ENCODE results near the gene RASGRF2.

DNA sequence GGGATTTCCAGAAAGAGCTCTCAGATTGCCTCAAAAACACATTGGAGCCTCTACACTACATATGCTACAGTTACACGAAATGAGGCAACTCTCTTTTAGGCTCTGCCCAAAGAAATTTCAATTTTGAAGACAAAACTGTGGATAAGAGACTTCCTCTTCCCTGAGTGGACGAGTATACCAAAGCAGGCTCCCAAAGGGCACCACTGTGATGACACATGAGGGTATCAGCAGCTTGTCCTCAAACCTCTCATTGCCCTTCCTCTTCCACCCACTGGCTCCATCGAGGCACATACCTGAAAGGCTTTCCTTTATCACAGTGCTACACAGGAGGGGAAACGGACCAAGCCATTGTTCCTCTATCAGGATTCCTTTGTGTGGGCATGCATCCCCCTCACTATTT lies 284.3 kb downstream of the RASGRF2 start:
- no peak for TF ChIP-seq MYC (IDR thresholded peaks at IDR 0.05; ENCODE audit: borderline replicate concordance, low read length)
- no peak for TF ChIP-seq EP300 (IDR thresholded peaks at IDR 0.05)
- TF ChIP-seq, protein P1, sequence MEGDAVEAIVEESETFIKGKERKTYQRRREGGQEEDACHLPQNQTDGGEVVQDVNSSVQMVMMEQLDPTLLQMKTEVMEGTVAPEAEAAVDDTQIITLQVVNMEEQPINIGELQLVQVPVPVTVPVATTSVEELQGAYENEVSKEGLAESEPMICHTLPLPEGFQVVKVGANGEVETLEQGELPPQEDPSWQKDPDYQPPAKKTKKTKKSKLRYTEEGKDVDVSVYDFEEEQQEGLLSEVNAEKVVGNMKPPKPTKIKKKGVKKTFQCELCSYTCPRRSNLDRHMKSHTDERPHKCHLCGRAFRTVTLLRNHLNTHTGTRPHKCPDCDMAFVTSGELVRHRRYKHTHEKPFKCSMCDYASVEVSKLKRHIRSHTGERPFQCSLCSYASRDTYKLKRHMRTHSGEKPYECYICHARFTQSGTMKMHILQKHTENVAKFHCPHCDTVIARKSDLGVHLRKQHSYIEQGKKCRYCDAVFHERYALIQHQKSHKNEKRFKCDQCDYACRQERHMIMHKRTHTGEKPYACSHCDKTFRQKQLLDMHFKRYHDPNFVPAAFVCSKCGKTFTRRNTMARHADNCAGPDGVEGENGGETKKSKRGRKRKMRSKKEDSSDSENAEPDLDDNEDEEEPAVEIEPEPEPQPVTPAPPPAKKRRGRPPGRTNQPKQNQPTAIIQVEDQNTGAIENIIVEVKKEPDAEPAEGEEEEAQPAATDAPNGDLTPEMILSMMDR (IDR thresholded peaks at IDR 0.05) = no peak
- no peak for TF ChIP-seq CHD4 (IDR thresholded peaks at IDR 0.05; ENCODE audit: borderline replicate concordance)
- no peak for TF ChIP-seq POLR2A (IDR thresholded peaks at IDR 0.05; ENCODE audit: low read length)
- TF ChIP-seq RFX5 (IDR thresholded peaks at IDR 0.05) = no peak
- TF ChIP-seq SREBF2 (IDR thresholded peaks at IDR 0.05) = no peak
- TF ChIP-seq, protein P2, sequence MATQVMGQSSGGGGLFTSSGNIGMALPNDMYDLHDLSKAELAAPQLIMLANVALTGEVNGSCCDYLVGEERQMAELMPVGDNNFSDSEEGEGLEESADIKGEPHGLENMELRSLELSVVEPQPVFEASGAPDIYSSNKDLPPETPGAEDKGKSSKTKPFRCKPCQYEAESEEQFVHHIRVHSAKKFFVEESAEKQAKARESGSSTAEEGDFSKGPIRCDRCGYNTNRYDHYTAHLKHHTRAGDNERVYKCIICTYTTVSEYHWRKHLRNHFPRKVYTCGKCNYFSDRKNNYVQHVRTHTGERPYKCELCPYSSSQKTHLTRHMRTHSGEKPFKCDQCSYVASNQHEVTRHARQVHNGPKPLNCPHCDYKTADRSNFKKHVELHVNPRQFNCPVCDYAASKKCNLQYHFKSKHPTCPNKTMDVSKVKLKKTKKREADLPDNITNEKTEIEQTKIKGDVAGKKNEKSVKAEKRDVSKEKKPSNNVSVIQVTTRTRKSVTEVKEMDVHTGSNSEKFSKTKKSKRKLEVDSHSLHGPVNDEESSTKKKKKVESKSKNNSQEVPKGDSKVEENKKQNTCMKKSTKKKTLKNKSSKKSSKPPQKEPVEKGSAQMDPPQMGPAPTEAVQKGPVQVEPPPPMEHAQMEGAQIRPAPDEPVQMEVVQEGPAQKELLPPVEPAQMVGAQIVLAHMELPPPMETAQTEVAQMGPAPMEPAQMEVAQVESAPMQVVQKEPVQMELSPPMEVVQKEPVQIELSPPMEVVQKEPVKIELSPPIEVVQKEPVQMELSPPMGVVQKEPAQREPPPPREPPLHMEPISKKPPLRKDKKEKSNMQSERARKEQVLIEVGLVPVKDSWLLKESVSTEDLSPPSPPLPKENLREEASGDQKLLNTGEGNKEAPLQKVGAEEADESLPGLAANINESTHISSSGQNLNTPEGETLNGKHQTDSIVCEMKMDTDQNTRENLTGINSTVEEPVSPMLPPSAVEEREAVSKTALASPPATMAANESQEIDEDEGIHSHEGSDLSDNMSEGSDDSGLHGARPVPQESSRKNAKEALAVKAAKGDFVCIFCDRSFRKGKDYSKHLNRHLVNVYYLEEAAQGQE (IDR thresholded peaks at IDR 0.05) = no peak
- no peak for TF ChIP-seq ZC3H11A (IDR thresholded peaks at IDR 0.05)
- TF ChIP-seq CHD2 (IDR thresholded peaks at IDR 0.05; ENCODE audit: low read length, partially characterized antibody) = no peak
- no peak for TF ChIP-seq SMC3 (IDR thresholded peaks at IDR 0.05)
- TF ChIP-seq, protein P3, sequence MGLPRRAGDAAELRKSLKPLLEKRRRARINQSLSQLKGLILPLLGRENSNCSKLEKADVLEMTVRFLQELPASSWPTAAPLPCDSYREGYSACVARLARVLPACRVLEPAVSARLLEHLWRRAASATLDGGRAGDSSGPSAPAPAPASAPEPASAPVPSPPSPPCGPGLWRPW (IDR thresholded peaks at IDR 0.05) = no peak
- TF ChIP-seq FOXS1 (CRISPR knock-in tag; IDR thresholded peaks at IDR 0.05) = no peak
- no peak for TF ChIP-seq ZFP36 (IDR thresholded peaks at IDR 0.05; ENCODE audit: borderline replicate concordance, partially characterized antibody)

Data from A549 (cell line).